H1 (cell line): ENCODE data around the gene KLRB1. TPM values are rescaled to one million over a fixed set of nuclear protein-coding genes. Genes with fewer than 3 reads are reported as not detected.

Experiments
- CTCF ChIA-PET: fragments of 300-600 bp; sonication (Branson Sonifier 250); formaldehyde crosslinking; loops from one replicate; lab custom pipeline; 2021; ENCODE audit not compliant: partially characterized antibody; lab: Charles Lee
- POLR2A ChIA-PET: fragments of 300-600 bp; sonication (Branson Sonifier 250); formaldehyde crosslinking; loops from one replicate; lab custom pipeline; 2021; ENCODE audit warnings: inconsistent platforms; ENCODE audit not compliant: partially characterized antibody; lab: Charles Lee
- DNase-seq, 2 experiments: peaks; one replicate each; pipeline versions ENCODE4 v3.0.0 to v3.0.0-alpha.2; 2010 to 2022; ENCODE audit warnings: low spot score in 2 of 2, low read depth in 1 of 2, mixed read lengths in 1 of 2
- FAIRE-seq: peaks from 2 replicates; lab custom pipeline; 2011; peaks lifted over from hg19 to GRCh38; lab: Jason Lieb, UNC
- H2AFZ ChIP-seq: 2 replicates; pipeline ENCODE4 v1.8.1; 2012; ENCODE audit warnings: low read length, inconsistent platforms
- H2AK5ac ChIP-seq: 2 replicates; pipeline ENCODE4 v1.6.1; 2013; ENCODE audit warnings: low read depth, low read length
- H2BK120ac ChIP-seq: replicated peaks from 2 replicates; pipeline ENCODE3; 2013; ENCODE audit warnings: low read depth, low read length, inconsistent platforms
- H2BK12ac ChIP-seq: 2 replicates; pipeline ENCODE4 v1.6.1; 2013; ENCODE audit warnings: low read depth, low read length
- H2BK15ac ChIP-seq: 2 replicates; pipeline ENCODE4 v1.6.1; 2013; ENCODE audit warnings: low read length
- H2BK20ac ChIP-seq: 2 replicates; pipeline ENCODE4 v1.6.1; 2013; ENCODE audit warnings: low read length
- H2BK5ac ChIP-seq: 2 replicates; pipeline ENCODE4 v1.6.1; 2013; ENCODE audit warnings: low read depth, low read length
- H3K14ac ChIP-seq: 2 replicates; pipeline ENCODE4 v1.6.1; 2013; ENCODE audit warnings: inconsistent platforms; ENCODE audit not compliant: insufficient read length
- H3K18ac ChIP-seq: 2 replicates; pipeline ENCODE4 v1.6.1; 2013; ENCODE audit warnings: low read length; ENCODE audit errors: extremely low read depth
- H3K23ac ChIP-seq: 2 replicates; pipeline ENCODE4 v1.6.1; 2013; ENCODE audit warnings: inconsistent platforms; ENCODE audit not compliant: insufficient read length
- H3K23me2 ChIP-seq: 2 replicates; pipeline ENCODE4 v1.6.1; 2013; ENCODE audit warnings: low read depth, low read length
- H3K27ac ChIP-seq: 2 replicates; pipeline ENCODE4 v1.6.1; 2011; ENCODE audit warnings: low read depth, low read length, inconsistent platforms
- H3K27me3 ChIP-seq, 4 experiments: replicated peaks in 1 of 4; 1 replicate in 1 of 4; 2 replicates in 3 of 4; pipeline versions ENCODE4 v1.6.1 to v1.8.1; 2011 to 2013; ENCODE audit warnings: low read length in 3 of 4, mild to moderate bottlenecking in 3 of 4, inconsistent platforms in 2 of 4, mixed read lengths in 2 of 4, moderate library complexity in 1 of 4; ENCODE audit not compliant: control insufficient read depth in 3 of 4, insufficient read depth in 3 of 4; ENCODE audit errors: extremely low read depth in 1 of 4
- H3K36me3 ChIP-seq, 4 experiments: 2 replicates each; pipeline versions ENCODE4 v1.6.1 to v1.8.1; 2011 to 2013; ENCODE audit warnings: mild to moderate bottlenecking in 4 of 4, low read length in 3 of 4, moderate library complexity in 2 of 4, control low read depth in 1 of 4, inconsistent platforms in 1 of 4; ENCODE audit not compliant: insufficient read depth in 4 of 4, control insufficient read depth in 2 of 4
- H3K4ac ChIP-seq: replicated peaks from 2 replicates; pipeline ENCODE3; 2013; ENCODE audit warnings: low read length, low read depth, mixed read lengths, inconsistent platforms; ENCODE audit not compliant: insufficient read length
- H3K4me1 ChIP-seq, 4 experiments: replicated peaks in 1 of 4; 1 replicate in 1 of 4; 2 replicates in 3 of 4; pipeline versions ENCODE4 v1.6.1 to v1.8.1; 2011 to 2013; ENCODE audit warnings: low read length in 3 of 4, inconsistent platforms in 2 of 4, mixed read lengths in 1 of 4; ENCODE audit not compliant: insufficient read depth in 4 of 4, control insufficient read depth in 3 of 4
- H3K4me2 ChIP-seq, 2 experiments: 2 replicates each; pipeline versions ENCODE4 v1.6.1 to v1.8.1; 2011 to 2013; ENCODE audit warnings: low read depth in 2 of 2, low read length in 2 of 2, control low read depth in 1 of 2, inconsistent platforms in 1 of 2, mild to moderate bottlenecking in 1 of 2; ENCODE audit not compliant: insufficient read depth in 1 of 2
- H3K4me3 ChIP-seq, 4 experiments: fragments of 200-600, 300-600 bp in 1 of 4; sonication (generic), shearing (Covaris generic), sonication (Bioruptor Twin) in 1 of 4; 2 replicates each; pipeline versions ENCODE4 v1.5.1 to v1.8.1; 2011 to 2016; ENCODE audit warnings: low read length in 4 of 4, low read depth in 3 of 4, control low read depth in 2 of 4, inconsistent platforms in 2 of 4, mild to moderate bottlenecking in 2 of 4, mixed read lengths in 1 of 4, moderate library complexity in 1 of 4; ENCODE audit not compliant: insufficient read depth in 2 of 4; ENCODE audit errors: extremely low read depth in 1 of 4
- H3K56ac ChIP-seq: replicated peaks from 2 replicates; pipeline ENCODE3; 2013; ENCODE audit warnings: low read depth, mild to moderate bottlenecking, mixed read lengths, low read length, inconsistent platforms; ENCODE audit not compliant: insufficient read length
- H3K79me1 ChIP-seq: 2 replicates; pipeline ENCODE4 v1.6.1; 2013; ENCODE audit warnings: low read depth, low read length, control low read depth
- H3K79me2 ChIP-seq, 2 experiments: 2 replicates each; pipeline versions ENCODE4 v1.6.1 to v1.8.1; 2012 to 2013; ENCODE audit warnings: low read length in 2 of 2, mild to moderate bottlenecking in 2 of 2, inconsistent platforms in 1 of 2; ENCODE audit not compliant: insufficient read depth in 2 of 2, control insufficient read depth in 1 of 2
- H3K9ac ChIP-seq, 4 experiments: replicated peaks in 1 of 4; 1 replicate in 1 of 4; 2 replicates in 3 of 4; pipeline versions ENCODE4 v1.6.1 to v1.8.1; 2011 to 2013; ENCODE audit warnings: low read depth in 3 of 4, low read length in 3 of 4, control low read depth in 2 of 4, mild to moderate bottlenecking in 2 of 4, moderate library complexity in 2 of 4, inconsistent platforms in 1 of 4; ENCODE audit errors: extremely low read depth in 1 of 4
- H3K9me3 ChIP-seq, 2 experiments: 2 replicates each; pipeline versions ENCODE4 v1.6.1 to v1.8.1; 2012 to 2013; ENCODE audit warnings: mild to moderate bottlenecking in 2 of 2, moderate library complexity in 2 of 2, control low read depth in 1 of 2, inconsistent platforms in 1 of 2, low read depth in 1 of 2, low read length in 1 of 2, mixed read lengths in 1 of 2; ENCODE audit not compliant: insufficient read depth in 2 of 2
- H4K20me1 ChIP-seq, 2 experiments: replicated peaks in 1 of 2; 2 replicates each; pipeline versions ENCODE3 to v1.8.1; 2011 to 2013; ENCODE audit warnings: inconsistent platforms in 2 of 2, low read length in 2 of 2, mild to moderate bottlenecking in 1 of 2; ENCODE audit not compliant: insufficient read depth in 2 of 2, control insufficient read depth in 1 of 2
- H4K5ac ChIP-seq: 2 replicates; pipeline ENCODE4 v1.6.1; 2013; ENCODE audit warnings: low read length, low read depth, mixed read lengths, inconsistent platforms; ENCODE audit not compliant: insufficient read length
- H4K8ac ChIP-seq: 2 replicates; pipeline ENCODE4 v1.8.0; 2013; ENCODE audit warnings: mild to moderate bottlenecking, moderate library complexity, low read length, inconsistent platforms; ENCODE audit not compliant: insufficient read depth; ENCODE audit errors: extremely low read depth
- H4K91ac ChIP-seq: replicated peaks from 2 replicates; pipeline ENCODE3; 2013; ENCODE audit warnings: low read length, mixed read lengths, inconsistent platforms; ENCODE audit not compliant: insufficient read length
- CEBPB ChIP-seq: IDR thresholded peaks from 2 replicates; pipeline ENCODE4 v1.6.1; 2012; ENCODE audit warnings: low read depth, low read length
- CHD2 ChIP-seq: IDR thresholded peaks from 2 replicates; pipeline ENCODE4 v1.6.1; 2012; ENCODE audit warnings: low read length, improper control_type of control experiment
- KDM4A ChIP-seq: IDR thresholded peaks from one replicate; pipeline ENCODE4 v1.7.1; 2012; ENCODE audit warnings: low read depth, mild to moderate bottlenecking, moderate library complexity, low read length, inconsistent platforms; ENCODE audit not compliant: severe bottlenecking
- NRF1 ChIP-seq: IDR thresholded peaks from 2 replicates; pipeline ENCODE4 v1.6.1; 2011; ENCODE audit warnings: mild to moderate bottlenecking, low read depth, low read length, improper control_type of control experiment
- POLR2AphosphoS5 ChIP-seq: IDR thresholded peaks from 2 replicates; pipeline ENCODE4 v1.6.1; 2011; ENCODE audit warnings: low read depth, low read length
- SAP30 ChIP-seq: fragments of 300-600 bp; sonication (generic); IDR thresholded peaks from 2 replicates; pipeline ENCODE4 v1.7.1; 2012; ENCODE audit warnings: low read length, moderate library complexity, mild to moderate bottlenecking, inconsistent platforms; ENCODE audit not compliant: insufficient read depth, insufficient replicate concordance
- TBP ChIP-seq: IDR thresholded peaks from 2 replicates; pipeline ENCODE4 v1.6.1; 2011; ENCODE audit warnings: low read depth, low read length, improper control_type of control experiment
- WGBS, 2 experiments: shearing (Covaris generic) in 1 of 2; methylation state at CpG; one replicate each; pipeline versions ENCODE4 v1.1.6 to v1.1.7; 2013 to 2015; ENCODE audit warnings: low lambda C conversion rate in 2 of 2, mixed read lengths in 2 of 2, inconsistent platforms in 1 of 2, low coverage in 1 of 2, missing lambda C conversion rate in 1 of 2; ENCODE audit not compliant: insufficient replicate concordance in 2 of 2, insufficient coverage in 1 of 2, insufficient read length in 1 of 2; ENCODE audit errors: extremely low coverage in 1 of 2, missing lambda C conversion rate in 1 of 2; 5-methylcytosine and 5-hydroxymethylcytosine counted together
- polyA plus RNA-seq, 7 experiments: library from polyadenylated mRNA; depleted of rRNA in 3 of 7; stranded (reverse) in 5 of 7; unstranded in 2 of 7; fragments of >200 nt in 5 of 7; fragments of 200-250 nt in 2 of 7; gene quantifications; 1 replicate in 5 of 7; 2 replicates in 1 of 7; 4 replicates in 1 of 7; pipeline versions ENCODE4 v1.2.1 to v1.2.3, GENCODE V29; 2011 to 2013; ENCODE audit warnings: missing spikeins in 2 of 7, mixed read lengths in 2 of 7
- total RNA-seq: library from RNA; stranded (reverse); fragmentation: NEBNext Ultra II Directional; extraction: Animal tissue kit (Norgen Biotek cat#: 25700); gene quantifications from 2 replicates; pipeline ENCODE4 v1.2.1, GENCODE V29; 2021

The KLRB1 gene
- total and polyA plus RNA-seq, 2 of the 8 experiments (the other 6 are each of a cell fraction or from before 2014, with no cell fraction given): not detected

GRCh38 chr12:9590441-9590840 lies 17.3 kb downstream of the KLRB1 start:
- Histone ChIP-seq H3K79me1 (no peaks in the 10 kb centered on the region), H3K4me3 (no peak overlapping the region), H2AFZ (no peak overlapping the region), H3K9ac (no peak overlapping the region), H4K20me1 (no peaks in the 10 kb centered on the region), H4K8ac (no peak overlapping the region), H3K36me3 (no peaks in the 10 kb centered on the region), H2BK20ac (no peak overlapping the region), H3K27me3 (no peaks in the 10 kb centered on the region), H3K23me2 (no peaks in the 10 kb centered on the region), H3K27ac (no peak overlapping the region), H2BK120ac (no peak overlapping the region), H4K91ac (no peak overlapping the region), H3K79me2 (no peaks in the 10 kb centered on the region), H4K5ac (no peak overlapping the region), H2BK5ac (no peak overlapping the region), H2BK12ac (no peak overlapping the region), H3K9me3 (no peaks in the 10 kb centered on the region), H3K56ac (no peak overlapping the region), H3K4me1 (no peaks in the 10 kb centered on the region), H3K4ac (no peak overlapping the region), H3K23ac (no peak overlapping the region), H3K14ac (no peak overlapping the region), H2AK5ac (no peak overlapping the region), H3K18ac (no peak overlapping the region)
- CTCF ChIA-PET: no interaction called here
- FAIRE-seq (no peak), DNase-seq (no peak)
- 87% methylated on average over 2 of the region's 2 CpGs; no CpG with 5 or more reads in 1 of the 2 experiments for WGBS, 2 experiments
- POLR2A ChIA-PET: no interaction called here
- TF ChIP-seq TBP (no peak), POLR2AphosphoS5 (no peak), SAP30 (no peak), KDM4A (no peak), CHD2 (no peak), NRF1 (no peak), CEBPB (no peak)
- TF ChIP-seq, all 59 proteins: peak for 0
- Histone ChIP-seq H3K4me2 (no peak overlapping the region), H2BK15ac (no peak overlapping the region)
